DMS153 treated with DMSO at 0.1 percent for 48 hours (cell line): Measurements from ENCODE around the gene RANBP2.

ENCODE experiments used
- DNase-seq: peaks from one replicate; lab custom pipeline; 2025; ENCODE audit not compliant: unreplicated experiment; lab: John Stamatoyannopoulos, UW

Gene RANBP2

GRCh38 chr2:108834620-108835019, 115.3 kb downstream of the RANBP2 start:
- DNase-seq = no peak

- DNase-seq = no peak
Measured at GRCh38 chr2:108835040-108835439, 115.8 kb downstream of the RANBP2 start.
